GM21723 (cell line): ENCODE data around the gene PRR15.
"Not testable (repeated sequence)": the region's sequence is repeated elsewhere in the genome, so short reads cannot be mapped to it uniquely, and the experiment has no call there.

ENCODE experiments used
- ATAC-seq: cut with Tn5 transposase; IDR thresholded peaks from one replicate; pipeline ENCODE4 v1.9.1; 2021; ENCODE audit warnings: mild to moderate bottlenecking, moderate library complexity; ENCODE audit not compliant: unreplicated experiment

The PRR15 gene, protein sequence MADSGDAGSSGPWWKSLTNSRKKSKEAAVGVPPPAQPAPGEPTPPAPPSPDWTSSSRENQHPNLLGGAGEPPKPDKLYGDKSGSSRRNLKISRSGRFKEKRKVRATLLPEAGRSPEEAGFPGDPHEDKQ

DNA sequence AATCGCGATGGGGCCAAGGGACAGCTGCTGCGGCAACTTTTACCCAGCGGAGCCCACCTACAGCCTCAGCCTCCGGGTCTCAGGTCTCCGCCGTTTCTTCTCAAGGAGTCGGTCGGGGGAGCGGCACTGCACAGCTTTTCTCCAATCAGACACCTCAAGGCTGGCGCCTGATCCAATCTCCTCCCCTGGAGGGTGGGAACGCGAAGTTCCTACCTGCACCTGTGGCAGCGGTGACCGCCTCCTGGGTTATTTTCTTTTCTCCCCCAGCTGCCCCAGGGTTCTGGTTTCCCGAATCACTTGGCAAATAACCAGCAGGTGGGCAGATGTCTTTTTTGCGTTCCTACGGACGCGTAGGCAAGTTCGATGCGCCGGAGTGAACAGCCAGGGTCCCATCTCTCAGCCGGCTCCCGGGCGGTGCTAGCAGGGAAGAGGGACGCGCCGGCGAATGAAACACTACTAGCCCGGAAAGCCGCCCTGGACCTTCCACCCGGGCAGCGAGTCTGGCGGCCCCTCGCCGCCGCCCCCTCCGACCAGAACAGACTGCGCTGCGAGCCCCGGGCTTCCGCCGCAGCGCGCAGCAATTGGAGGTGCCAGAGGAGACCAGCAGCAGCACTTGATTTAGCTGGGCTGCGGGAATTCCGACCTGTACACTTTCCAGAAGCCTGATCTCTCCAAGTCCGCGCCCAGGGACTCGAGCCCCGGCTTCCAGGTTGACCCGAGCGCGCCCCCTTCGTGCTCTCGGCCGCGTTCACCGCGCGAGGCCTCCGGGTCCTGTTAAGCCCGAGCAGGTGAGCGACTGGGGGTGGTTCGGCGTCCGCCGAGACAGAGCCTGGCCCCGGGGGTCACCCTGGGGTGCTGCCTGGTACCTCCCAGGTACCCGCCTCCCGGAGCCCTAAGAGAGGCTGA is at the start of gene PRR15:
Gene PRR15 (plus strand): TSS at position 246 of the 906 bp plus-strand sequence. CDS start 2,495 bp downstream, outside the sequence.
- no peak for ATAC-seq

DNA sequence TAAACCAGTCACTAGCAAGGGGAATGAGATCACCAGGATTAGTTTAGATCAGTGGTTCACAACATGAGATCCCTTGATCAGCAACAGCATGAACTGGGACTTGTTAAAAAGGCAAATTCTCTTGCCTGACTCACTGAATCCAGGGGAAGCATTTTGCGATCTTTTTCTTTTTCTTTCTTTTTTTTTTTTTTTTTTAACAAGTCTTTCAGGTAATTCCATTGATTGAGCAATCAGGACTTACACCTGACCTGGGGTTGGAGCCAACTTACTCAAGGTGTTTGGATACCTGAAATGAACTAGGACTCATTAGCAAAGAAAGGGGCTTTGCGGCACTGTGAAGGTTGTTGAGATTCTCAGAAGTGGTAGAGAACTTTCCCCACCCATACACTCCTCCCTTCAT is 47.1 kb upstream of the PRR15 start:
- no peak for ATAC-seq

- no peak for ATAC-seq
Observed at GRCh38 chr7:29518616-29519015, 45.0 kb upstream of the PRR15 start.

GRCh38 chr7:29523728-29524127 is 39.9 kb upstream of the PRR15 start:
- ATAC-seq: no peak

GRCh38 chr7:29527505-29528108 is 36.0 kb upstream of the PRR15 start:
- ATAC-seq: no peak

- not testable (repeated sequence) for ATAC-seq
Observed at GRCh38 chr7:29528526-29528925, 35.1 kb upstream of the PRR15 start.

DNA sequence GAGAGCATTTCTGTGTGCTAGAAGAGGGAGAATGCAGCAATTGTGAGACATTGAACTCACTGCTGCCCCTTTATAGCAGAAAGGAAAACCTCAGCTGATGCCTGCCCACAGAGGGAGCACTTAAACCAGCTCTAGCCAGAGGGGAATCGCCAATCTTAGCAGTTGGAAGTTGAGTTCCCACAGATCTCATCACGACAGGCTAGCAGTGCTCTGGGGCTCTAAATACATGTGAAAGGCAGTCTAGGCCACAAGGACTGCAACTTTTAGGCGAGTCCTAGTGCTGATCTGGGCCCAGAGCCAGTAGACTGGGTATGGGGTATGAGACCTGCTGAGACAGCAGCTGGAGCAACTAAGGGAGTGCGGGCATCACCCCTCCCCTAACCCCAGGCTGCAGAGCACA is 25.2 kb upstream of the PRR15 start:
- ATAC-seq: no peak

- no peak for ATAC-seq
Observed at GRCh38 chr7:29539471-29539870, 24.2 kb upstream of the PRR15 start.

- no peak for ATAC-seq
Observed at GRCh38 chr7:29547421-29547820, 16.2 kb upstream of the PRR15 start.

DNA sequence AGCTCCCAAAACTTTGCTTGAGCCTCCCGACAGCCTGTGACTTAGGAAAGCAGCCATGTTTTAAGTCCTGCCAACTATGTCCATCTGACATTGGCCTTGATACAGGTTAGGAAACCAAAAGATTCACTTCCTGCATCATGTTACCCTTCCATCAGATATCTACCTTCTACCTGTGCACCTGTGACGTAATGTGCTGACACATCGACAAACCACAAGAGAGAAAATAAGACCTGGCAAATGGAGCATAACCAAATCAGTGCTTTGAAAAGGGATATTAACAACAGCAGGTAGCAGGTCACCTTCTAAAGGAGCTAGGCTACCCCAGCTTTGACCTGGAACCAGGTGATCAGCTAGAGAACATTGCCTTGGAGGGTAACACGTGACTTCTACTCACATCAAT is 14.8 kb upstream of the PRR15 start:
- ATAC-seq: no peak

- ATAC-seq: no peak
Observed at GRCh38 chr7:29552392-29552791, 11.2 kb upstream of the PRR15 start.

DNA sequence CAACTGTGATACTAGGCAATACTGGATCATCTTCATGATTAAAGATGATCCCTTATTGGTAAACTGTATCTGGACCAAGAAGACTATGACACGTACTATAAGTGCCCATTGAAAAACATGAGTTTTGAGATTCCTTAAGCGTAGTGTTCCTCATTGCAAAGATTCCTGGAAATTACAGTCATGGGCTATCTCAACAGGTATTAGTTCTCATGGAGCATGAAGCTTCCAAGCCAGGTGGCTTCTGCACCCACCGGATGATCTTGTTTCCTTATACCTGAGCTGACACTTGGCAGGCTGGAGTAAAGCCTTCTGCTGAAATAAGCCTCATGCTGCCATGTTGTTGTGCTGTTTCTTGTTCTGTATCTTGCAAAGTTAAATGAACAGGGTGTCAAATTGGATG is 8.6 kb upstream of the PRR15 start:
- no peak for ATAC-seq

DNA sequence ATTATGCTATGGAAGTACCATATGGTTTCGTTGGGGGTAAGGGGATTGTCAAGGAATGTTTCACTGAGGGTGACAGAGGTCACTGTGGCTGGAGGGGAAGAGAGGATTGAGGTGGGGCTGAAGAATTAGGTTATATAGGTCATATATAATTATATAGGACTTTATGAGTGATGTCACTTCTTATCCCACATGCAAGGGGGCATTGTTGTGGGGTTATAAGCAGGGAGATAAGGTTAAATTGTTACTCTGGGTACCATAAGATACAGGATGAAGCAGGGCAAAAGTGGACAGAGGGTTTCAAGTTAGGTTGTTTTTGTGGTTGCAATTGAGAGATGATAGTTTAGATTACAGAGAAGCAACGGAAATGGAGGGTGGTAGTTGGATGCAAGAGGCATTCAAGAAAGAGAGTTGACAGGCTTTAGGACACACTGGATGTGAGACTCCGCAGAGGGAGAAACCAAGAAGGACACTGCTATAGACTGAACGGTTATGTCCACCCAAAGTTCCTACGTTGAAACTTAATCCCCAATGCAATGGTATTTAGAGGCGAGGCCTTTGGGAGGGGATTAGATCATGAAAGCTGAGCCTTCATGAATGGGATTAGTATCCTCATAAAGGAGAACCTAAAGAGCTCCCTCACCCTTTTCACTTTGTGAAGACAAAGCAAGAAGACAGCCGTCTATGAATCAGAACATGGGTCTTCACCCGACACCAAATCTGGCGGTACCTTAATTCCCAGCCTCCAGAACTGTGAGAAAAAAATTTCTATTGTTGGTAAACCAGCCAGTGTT is 7.0 kb upstream of the PRR15 start:
- no peak for ATAC-seq

- no peak for ATAC-seq
Observed at GRCh38 chr7:29557954-29558353, 5.7 kb upstream of the PRR15 start.

- ATAC-seq: no peak
Observed at GRCh38 chr7:29561271-29561670, 2.4 kb upstream of the PRR15 start.

DNA sequence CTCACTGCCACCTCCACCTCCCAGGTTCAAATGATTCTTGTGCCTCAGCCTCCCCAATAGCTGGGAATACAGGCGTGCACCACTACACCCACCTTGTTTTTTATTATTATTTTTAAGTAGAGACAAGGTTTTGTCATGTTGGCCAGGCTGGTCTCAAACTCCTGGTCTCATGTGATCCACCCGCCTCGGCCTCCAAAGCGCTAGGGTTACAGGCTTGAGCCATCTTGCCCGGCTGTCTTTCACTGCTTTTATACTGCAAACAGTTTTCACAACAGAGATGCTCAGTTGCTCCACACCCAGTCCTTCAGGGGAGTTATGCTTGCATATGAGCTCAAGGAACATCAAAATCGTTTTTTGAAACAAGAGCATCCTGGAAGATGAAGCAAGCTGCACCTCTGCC is 1.3 kb upstream of the PRR15 start:
- no peak for ATAC-seq

DNA sequence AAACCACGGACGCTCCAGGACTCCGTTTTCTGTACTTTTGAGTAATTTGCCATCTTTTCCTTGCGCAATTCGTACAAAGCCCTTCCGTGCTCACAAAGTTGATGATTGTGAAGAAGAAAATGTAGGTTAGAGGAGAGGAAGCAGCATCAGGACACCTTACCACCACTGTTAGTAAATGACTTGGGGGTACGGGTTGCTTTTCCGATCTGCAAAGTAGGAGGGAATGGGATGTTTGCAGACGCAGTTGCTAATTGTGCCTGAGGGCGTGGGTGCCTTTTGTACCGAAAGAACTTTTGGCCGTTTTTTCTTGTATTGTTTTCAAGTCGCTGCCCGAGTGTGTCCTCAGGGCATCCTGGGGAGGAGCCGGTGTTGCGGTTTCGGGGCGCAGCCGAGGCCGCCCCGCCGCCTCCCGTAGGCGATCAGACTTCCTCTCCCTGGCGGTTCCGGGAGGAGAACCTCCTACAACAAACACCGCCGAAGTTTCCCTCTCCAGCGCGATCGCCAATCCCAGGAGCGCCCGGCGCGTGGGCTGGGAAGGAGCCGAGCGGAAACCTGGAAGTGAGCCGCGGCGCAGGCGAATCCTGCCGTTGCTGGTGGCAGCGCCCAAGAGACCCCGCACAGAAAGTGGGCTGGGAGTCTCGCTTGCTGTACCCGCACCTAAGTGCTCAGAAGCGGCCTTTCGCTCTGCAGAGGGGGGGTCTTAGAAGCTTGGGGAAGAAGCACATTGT is 1.0 kb downstream of the PRR15 start:
- no peak for ATAC-seq

GRCh38 chr7:29565224-29565630 is 1.6 kb downstream of the PRR15 start:
- ATAC-seq: no peak

- ATAC-seq: no peak
Observed at GRCh38 chr7:29565634-29565981, 2.0 kb downstream of the PRR15 start.

DNA sequence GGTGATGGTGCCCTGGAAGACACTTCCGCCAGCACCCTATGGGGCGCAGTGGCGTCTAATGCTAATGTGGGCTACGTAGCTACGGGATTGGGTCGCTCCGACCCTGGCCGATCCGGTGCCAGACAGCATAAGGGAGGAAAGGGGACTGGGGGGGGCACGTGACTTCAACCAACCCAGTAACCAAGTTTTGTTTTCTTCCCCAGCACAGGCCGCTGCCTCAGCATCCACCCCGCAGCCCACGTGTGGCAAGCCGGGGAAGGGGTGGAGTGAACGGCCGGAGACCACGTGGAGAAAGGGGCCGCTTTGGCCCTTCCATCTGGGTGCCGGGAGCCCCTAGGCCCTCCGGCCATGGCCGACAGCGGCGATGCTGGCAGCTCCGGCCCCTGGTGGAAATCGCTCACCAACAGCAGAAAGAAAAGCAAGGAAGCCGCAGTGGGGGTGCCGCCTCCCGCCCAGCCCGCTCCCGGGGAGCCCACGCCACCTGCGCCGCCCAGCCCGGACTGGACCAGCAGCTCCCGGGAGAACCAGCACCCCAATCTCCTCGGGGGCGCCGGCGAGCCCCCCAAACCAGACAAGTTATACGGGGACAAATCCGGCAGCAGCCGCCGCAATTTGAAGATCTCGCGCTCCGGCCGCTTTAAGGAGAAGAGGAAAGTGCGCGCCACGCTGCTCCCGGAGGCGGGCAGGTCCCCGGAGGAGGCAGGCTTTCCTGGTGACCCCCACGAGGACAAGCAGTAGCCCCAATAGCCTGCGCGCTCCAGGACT is 2.5 kb downstream of the PRR15 start:
- ATAC-seq: no peak
